Lung (tissue), 12 donors: ENCODE measurements around the gene DENND6B. TPM values are rescaled to one million over a fixed set of nuclear protein-coding genes. Genes with fewer than 3 reads are reported as not detected.

ENCODE experiments used
- ATAC-seq: fragments of 200-7000 bp; cut with Tn5 transposase; one replicate; pipeline ENCODE4 v1.9.1; 2020; ENCODE audit warnings: moderate number of reproducible peaks; ENCODE audit not compliant: insufficient read depth, low FRiP score
- DNase-seq, 3 donors: peaks; one replicate each; pipeline ENCODE4 v3.0.0-alpha.2; 2013 to 2017
- H3K27ac ChIP-seq, 2 donors: one replicate each; pipeline ENCODE4 v1.5.1; 2013; ENCODE audit warnings: mild to moderate bottlenecking in 2 of 2, moderate library complexity in 2 of 2, control low read depth in 1 of 2, inconsistent platforms in 1 of 2, low read depth in 1 of 2, low read length in 1 of 2
- H3K27me3 ChIP-seq, 3 donors: one replicate each; pipeline ENCODE4 v1.5.1; 2013; ENCODE audit warnings: low read length in 2 of 3; ENCODE audit not compliant: control insufficient read depth in 3 of 3, insufficient read depth in 3 of 3
- H3K36me3 ChIP-seq, 4 donors: one replicate each; pipeline ENCODE4 v1.5.1; 2013; ENCODE audit warnings: low read length in 4 of 4, mild to moderate bottlenecking in 1 of 4, moderate library complexity in 1 of 4; ENCODE audit not compliant: control insufficient read depth in 4 of 4, insufficient read depth in 4 of 4
- H3K4me1 ChIP-seq, 5 donors: one replicate each; pipeline ENCODE4 v1.5.1; 2013; ENCODE audit warnings: low read length in 5 of 5, mild to moderate bottlenecking in 2 of 5, moderate library complexity in 1 of 5; ENCODE audit not compliant: control insufficient read depth in 5 of 5, insufficient read depth in 5 of 5
- H3K4me3 ChIP-seq: one replicate; pipeline ENCODE4 v1.5.1; 2013; ENCODE audit warnings: mild to moderate bottlenecking, control low read depth, moderate library complexity
- H3K9ac ChIP-seq, 2 donors: one replicate each; pipeline ENCODE4 v1.5.1; 2013; ENCODE audit warnings: low read length in 2 of 2, control low read depth in 1 of 2; ENCODE audit not compliant: insufficient read depth in 1 of 2
- H3K9me3 ChIP-seq, 4 donors: one replicate each; pipeline ENCODE4 v1.5.1; 2013; ENCODE audit warnings: low read length in 3 of 4, mild to moderate bottlenecking in 1 of 4, moderate library complexity in 1 of 4; ENCODE audit not compliant: control insufficient read depth in 4 of 4, insufficient read depth in 3 of 4
- CTCF ChIP-seq: IDR thresholded peaks from 2 replicates; pipeline ENCODE4 v1.5.1; 2012; ENCODE audit warnings: mild to moderate bottlenecking; ENCODE audit errors: control extremely low read depth, extremely low read depth
- WGBS, 2 donors: extraction: QIAGEN DNeasy Blood & Tissue Kit; methylation state at CpG; one replicate each; pipeline ENCODE4 v1.1.7; 2013; 5-methylcytosine and 5-hydroxymethylcytosine counted together
- polyA plus RNA-seq, 2 donors: library from polyadenylated mRNA; stranded (reverse); fragments of 200-250 nt; gene quantifications; one replicate each; pipeline ENCODE4 v1.2.1, GENCODE V29; 2013
- total RNA-seq, 2 donors: library from RNA; depleted of rRNA in 1 of 2; stranded (reverse); fragments of >200 nt in 1 of 2; gene quantifications; one replicate each; pipeline ENCODE4 v1.2.1, GENCODE V29; 2014 to 2021
- donor health status: control.
- donor health status: control.
- donor health status: Bipolar disorder and iron deficiency.
- donor health status: healthy.
- donor health status: DM: yes; HTN: yes; CAD: no.

Gene DENND6B
- total and polyA plus RNA-seq, 4 donors, result 8.0 to 26.0 (median 12.6) TPM

GRCh38 chr22:50314455-50315288 lies 12.1 kb downstream of the DENND6B start:
- H3K27me3 ChIP-seq, result no peaks in the 10 kb centered on the region
- ATAC-seq, result peak; percentile 77
- no peak for TF ChIP-seq CTCF
- DNase-seq, result peak; percentile 38 to 57 (median 56)
- 18 to 35% methylated on average over 33 of the region's 33 CpGs for WGBS, 2 donors
- H3K4me3 ChIP-seq, result no peak overlapping the region
- H3K36me3 ChIP-seq, result peaks cover 0 to 2% (median 0%) of the 10 kb centered on the region in 4 donors
- no peaks in the 10 kb centered on the region for H3K9me3 ChIP-seq
- peaks cover 0 to 15% (median under 1%) of the 10 kb centered on the region in 5 donors for H3K4me1 ChIP-seq
- H3K9ac ChIP-seq, result no peak overlapping the region
- peak overlapping the region in 1 of 2 donors; percentile 43 for H3K27ac ChIP-seq

GRCh38 chr22:50314081-50314454 lies 12.7 kb downstream of the DENND6B start:
- 45 to 46% methylated on average over 14 of the region's 14 CpGs for WGBS, 2 donors
- no peak for TF ChIP-seq CTCF
- ATAC-seq (no peak), DNase-seq (no peak)
- Histone ChIP-seq H3K27me3 (no peaks in the 10 kb centered on the region), H3K9ac (no peak overlapping the region), H3K9me3 (no peaks in the 10 kb centered on the region), H3K27ac (peak overlapping the region in 1 of 2 donors; percentile 43), H3K4me1 (peaks cover 0 to 20% (median 7%) of the 10 kb centered on the region in 5 donors), H3K36me3 (peaks cover 0 to 2% (median 0%) of the 10 kb centered on the region in 4 donors), H3K4me3 (no peak overlapping the region)

- H3K4me3 ChIP-seq, result no peak overlapping the region
- no peak for TF ChIP-seq CTCF
- DNase-seq (no peak), ATAC-seq (no peak)
- H3K9me3 ChIP-seq, result no peaks in the 10 kb centered on the region
- H3K27me3 ChIP-seq, result no peaks in the 10 kb centered on the region
- WGBS, 2 donors, result 85 to 86% methylated on average over 16 to 17 of the region's 17 CpGs
- H3K36me3 ChIP-seq, result peaks cover 0 to 2% (median 0%) of the 10 kb centered on the region in 4 donors
- no peak overlapping the region for H3K27ac ChIP-seq
- H3K9ac ChIP-seq, result no peak overlapping the region
- H3K4me1 ChIP-seq, result peaks cover 0 to 21% (median 12%) of the 10 kb centered on the region in 5 donors
Observed at GRCh38 chr22:50313600-50313999, 13.2 kb downstream of the DENND6B start.
